OCI-LY3 (cell line): Measurements from ENCODE around the gene PPME1.
"Not testable (repeated sequence)": the region's sequence is repeated elsewhere in the genome, so short reads cannot be mapped to it uniquely, and the experiment has no call there.

Source experiments
- H2AFZ ChIP-seq: fragments of 200-600, 300-600 bp; shearing (Covaris generic); 2 replicates; pipeline ENCODE4 v1.6.0; 2014; ENCODE audit warnings: antibody characterized with exemption, low read depth, low read length
- H3K27ac ChIP-seq: fragments of 200-600, 300-600 bp; sonication (generic); 2 replicates; pipeline ENCODE4 v1.5.1; 2014; ENCODE audit warnings: mild to moderate bottlenecking, low read length, moderate library complexity, mixed read lengths
- H3K27me3 ChIP-seq: fragments of 200-600, 300-600 bp; sonication (generic); 2 replicates; pipeline ENCODE4 v1.6.1; 2014; ENCODE audit warnings: low read depth, low read length, mixed read lengths
- H3K36me3 ChIP-seq: fragments of 200-600, 300-600 bp; sonication (generic); replicated peaks from 2 replicates; pipeline ENCODE3; 2014; ENCODE audit warnings: low read depth, low read length, mixed read lengths
- H3K4me1 ChIP-seq: fragments of 300-600, 200-600 bp; sonication (generic); 2 replicates; pipeline ENCODE4 v1.6.1; 2014; ENCODE audit warnings: low read length, mixed read lengths
- H3K4me2 ChIP-seq: fragments of 200-600, 300-600 bp; sonication (generic); 2 replicates; pipeline ENCODE4 v1.6.1; 2014; ENCODE audit warnings: low read length, mixed read lengths
- H3K4me3 ChIP-seq: fragments of 300-600, 200-600 bp; sonication (generic); 2 replicates; pipeline ENCODE4 v1.5.1; 2014; ENCODE audit warnings: antibody characterized with exemption, mild to moderate bottlenecking, low read length, moderate library complexity
- H3K79me2 ChIP-seq: fragments of 300-600, 200-600 bp; shearing (Covaris generic); 2 replicates; pipeline ENCODE4 v1.6.1; 2014; ENCODE audit warnings: mild to moderate bottlenecking, low read length, mixed read lengths
- H3K9ac ChIP-seq: fragments of 300-600, 200-600 bp; shearing (Covaris generic); 2 replicates; pipeline ENCODE4 v1.6.0; 2014; ENCODE audit warnings: mild to moderate bottlenecking, low read length, moderate library complexity
- H3K9me3 ChIP-seq: fragments of 200-600, 300-600 bp; shearing (Covaris generic); 2 replicates; pipeline ENCODE4 v1.6.1; 2014; ENCODE audit warnings: low read length, mixed read lengths; ENCODE audit not compliant: insufficient read depth
- H4K20me1 ChIP-seq: fragments of 200-600, 300-600 bp; sonication (generic); 2 replicates; pipeline ENCODE4 v1.6.1; 2016; ENCODE audit warnings: low read length, mixed read lengths; ENCODE audit not compliant: insufficient read depth
- CTCF ChIP-seq: fragments of 200-600, 300-600 bp; sonication (generic); IDR thresholded peaks from 2 replicates; pipeline ENCODE4 v1.5.1; 2014; ENCODE audit warnings: antibody characterized with exemption, low read length, low read depth
- EZH2phosphoT487 ChIP-seq: fragments of 200-600 bp; shearing (Covaris generic); IDR thresholded peaks from 2 replicates; pipeline ENCODE4 v1.6.1; 2018; ENCODE audit warnings: antibody characterized with exemption, mixed run types, low read depth

PPME1 gene

GRCh38 chr11:74138021-74138420 lies 33.1 kb upstream of the PPME1 start:
- H3K27me3 ChIP-seq = no peaks in the 10 kb centered on the region
- peaks cover 37% of the 10 kb centered on the region for H3K36me3 ChIP-seq
- no peak overlapping the region for H3K4me2 ChIP-seq
- no peaks in the 10 kb centered on the region for H3K79me2 ChIP-seq
- H3K9ac ChIP-seq = no peak overlapping the region
- no peak overlapping the region for H3K4me3 ChIP-seq
- no peaks in the 10 kb centered on the region for H3K4me1 ChIP-seq
- no peaks in the 10 kb centered on the region for H4K20me1 ChIP-seq
- TF ChIP-seq CTCF (no peak), EZH2phosphoT487 (no peak)
- H3K27ac ChIP-seq = no peak overlapping the region
- H3K9me3 ChIP-seq = no peaks in the 10 kb centered on the region
- H2AFZ ChIP-seq = no peak overlapping the region

GRCh38 chr11:74138572-74138971 lies 32.5 kb upstream of the PPME1 start:
- no peak for TF ChIP-seq EZH2phosphoT487
- no peak for TF ChIP-seq CTCF
- no peaks in the 10 kb centered on the region for H4K20me1 ChIP-seq
- no peak overlapping the region for H2AFZ ChIP-seq
- H3K9ac ChIP-seq = no peak overlapping the region
- H3K79me2 ChIP-seq = no peaks in the 10 kb centered on the region
- H3K27me3 ChIP-seq = no peaks in the 10 kb centered on the region
- peaks cover 31% of the 10 kb centered on the region for H3K36me3 ChIP-seq
- H3K9me3 ChIP-seq = no peaks in the 10 kb centered on the region
- H3K4me3 ChIP-seq = no peak overlapping the region
- H3K4me1 ChIP-seq = no peaks in the 10 kb centered on the region
- H3K27ac ChIP-seq = no peak overlapping the region
- H3K4me2 ChIP-seq = no peak overlapping the region

GRCh38 chr11:74139151-74139918 lies 31.8 kb upstream of the PPME1 start:
- peaks cover 24% of the 10 kb centered on the region for H3K36me3 ChIP-seq
- TF ChIP-seq EZH2phosphoT487 = no peak
- no peak for TF ChIP-seq CTCF
- H3K4me2 ChIP-seq = no peak overlapping the region
- no peak overlapping the region for H3K4me3 ChIP-seq
- H2AFZ ChIP-seq = no peak overlapping the region
- no peaks in the 10 kb centered on the region for H3K79me2 ChIP-seq
- no peaks in the 10 kb centered on the region for H3K4me1 ChIP-seq
- no peak overlapping the region for H3K9ac ChIP-seq
- no peaks in the 10 kb centered on the region for H3K9me3 ChIP-seq
- no peaks in the 10 kb centered on the region for H4K20me1 ChIP-seq
- no peak overlapping the region for H3K27ac ChIP-seq
- no peaks in the 10 kb centered on the region for H3K27me3 ChIP-seq

- H4K20me1 ChIP-seq, H3K27me3 ChIP-seq, H3K4me3 ChIP-seq, H3K79me2 ChIP-seq, H3K4me1 ChIP-seq, H3K9ac ChIP-seq, H2AFZ ChIP-seq, H3K4me2 ChIP-seq, H3K9me3 ChIP-seq, H3K27ac ChIP-seq: not testable (repeated sequence)
- peaks cover 24% of the 10 kb centered on the region for H3K36me3 ChIP-seq
Observed at GRCh38 chr11:74139919-74140431, 31.1 kb upstream of the PPME1 start.
